SKM-1 treated with dmso at 0.1 percent for 144 hours (cell line): ENCODE measurements around the gene ANXA1.

ENCODE experiments used
- DNase-seq: peaks from one replicate; lab custom pipeline; 2025; ENCODE audit not compliant: unreplicated experiment; lab: John Stamatoyannopoulos, UW

The ANXA1 gene

DNA sequence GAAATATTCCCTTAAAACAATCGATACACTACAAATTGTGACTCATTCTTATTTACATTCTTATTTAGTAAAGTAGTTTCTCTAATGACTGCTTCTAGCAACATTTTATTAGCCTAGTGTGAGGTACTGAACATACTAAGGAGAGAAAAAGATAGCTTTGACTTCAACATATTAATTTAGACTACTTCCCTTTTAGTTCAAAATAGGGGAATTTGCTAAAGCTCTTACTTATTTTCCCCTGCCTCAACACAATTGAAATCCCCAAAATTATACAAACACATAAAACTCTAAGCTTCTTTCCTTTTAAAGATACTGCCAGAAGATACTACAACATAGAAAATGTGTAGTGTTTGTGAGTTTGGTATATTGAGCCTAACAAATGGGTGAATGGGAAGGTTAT lies 55.2 kb downstream of the ANXA1 start:
- no peak for DNase-seq

DNA sequence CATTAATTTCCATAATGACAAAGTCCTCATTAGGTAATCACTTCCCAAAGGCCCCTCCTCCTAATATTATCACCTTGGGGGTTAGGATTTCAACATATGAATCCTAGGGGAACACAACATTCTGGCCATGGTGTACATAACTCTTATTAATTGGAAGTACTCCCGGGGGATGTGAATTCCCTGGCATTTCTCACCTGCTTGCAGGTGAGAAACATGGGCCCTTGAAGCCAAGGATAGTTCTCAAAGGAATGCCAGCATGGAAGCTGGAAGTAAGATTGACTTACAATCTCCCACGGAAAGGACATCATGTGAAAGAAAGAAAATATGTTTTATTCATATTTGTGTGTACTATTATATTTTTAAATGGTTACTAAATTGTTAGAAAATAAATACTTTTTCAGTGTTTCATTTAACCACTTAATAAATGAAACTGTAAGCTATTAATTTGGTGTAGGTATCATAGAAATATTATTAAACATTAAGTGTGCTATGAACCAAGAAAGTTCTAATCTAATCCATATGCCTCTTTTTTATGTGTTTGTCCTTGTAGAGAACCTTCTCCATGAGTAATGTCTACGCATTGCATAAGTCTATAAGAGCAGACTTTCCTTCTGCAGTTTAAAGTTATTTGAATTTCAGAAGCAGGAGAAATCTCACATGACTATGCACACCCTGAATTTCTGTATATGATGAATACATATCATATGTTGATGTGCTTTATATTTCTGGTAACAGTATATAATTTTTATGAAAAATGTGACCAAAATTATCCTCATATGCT lies 59.4 kb downstream of the ANXA1 start:
- DNase-seq, result no peak

DNA sequence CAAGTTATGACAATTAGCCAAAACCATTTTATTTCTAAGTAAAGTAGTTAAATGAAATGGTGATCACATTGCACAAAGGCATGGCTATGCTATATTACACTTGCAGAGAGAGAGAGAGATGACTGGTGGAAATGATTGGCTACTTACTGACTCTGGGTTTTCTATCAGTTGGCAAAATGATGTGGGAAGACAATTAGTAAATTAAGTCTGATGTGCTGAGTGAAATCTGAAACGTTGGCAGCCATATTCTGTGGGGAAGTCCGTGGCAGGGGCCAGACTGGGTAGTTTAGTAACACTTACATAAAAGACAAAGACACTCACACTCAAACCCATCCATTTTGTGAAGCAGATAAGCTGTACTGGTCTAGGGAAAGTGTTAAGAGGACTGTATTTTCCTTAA lies 61.6 kb downstream of the ANXA1 start:
- DNase-seq, result no peak

DNA sequence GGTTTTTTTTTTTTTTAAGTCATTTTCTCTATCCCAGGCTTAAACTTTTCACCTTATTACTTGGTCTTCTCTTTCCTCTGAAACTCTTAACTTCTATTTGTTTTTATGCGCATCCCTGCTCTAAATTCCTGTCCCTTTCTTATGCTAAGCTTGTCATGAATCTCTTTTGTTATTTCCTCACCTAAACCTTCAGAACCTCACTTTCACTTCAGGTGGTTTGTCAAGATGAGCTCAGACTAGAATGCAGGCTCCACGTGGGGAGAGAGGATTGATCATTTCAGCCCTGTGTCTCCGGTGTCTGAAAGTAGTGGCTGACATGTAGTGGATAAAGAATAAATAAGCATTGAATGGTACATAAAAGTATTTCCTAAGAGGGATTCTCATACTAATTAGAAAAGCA lies 63.6 kb downstream of the ANXA1 start:
- no peak for DNase-seq

DNA sequence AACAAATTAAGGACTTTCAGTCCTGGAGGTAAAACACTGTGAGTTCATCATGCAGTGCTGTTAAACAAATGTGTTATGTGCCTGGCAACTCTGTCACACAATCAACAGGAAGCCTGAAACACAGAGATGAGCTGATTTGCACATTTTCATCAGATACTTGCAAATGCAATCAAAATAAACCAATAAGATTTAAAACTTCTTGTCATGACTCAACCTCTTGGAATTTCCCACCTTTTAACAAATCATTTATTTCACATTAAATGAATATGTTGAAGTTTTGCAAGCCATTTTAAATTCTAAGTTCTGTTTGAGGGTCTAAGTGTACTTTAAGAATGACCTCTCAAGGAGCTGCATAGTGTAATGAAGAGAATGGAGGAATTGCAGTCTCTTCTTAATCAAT lies 64.4 kb downstream of the ANXA1 start:
- no peak for DNase-seq
